ENCODE data around the gene PALLD. TPM values are rescaled to one million over a fixed set of nuclear protein-coding genes. Genes with fewer than 3 reads are reported as not detected.

Gene PALLD
- total and polyA plus RNA-seq, 2 donors (not counting 3 experiments of a cell fraction or from before 2014, with no cell fraction given), result 13.4 to 48.2 TPM

DNA sequence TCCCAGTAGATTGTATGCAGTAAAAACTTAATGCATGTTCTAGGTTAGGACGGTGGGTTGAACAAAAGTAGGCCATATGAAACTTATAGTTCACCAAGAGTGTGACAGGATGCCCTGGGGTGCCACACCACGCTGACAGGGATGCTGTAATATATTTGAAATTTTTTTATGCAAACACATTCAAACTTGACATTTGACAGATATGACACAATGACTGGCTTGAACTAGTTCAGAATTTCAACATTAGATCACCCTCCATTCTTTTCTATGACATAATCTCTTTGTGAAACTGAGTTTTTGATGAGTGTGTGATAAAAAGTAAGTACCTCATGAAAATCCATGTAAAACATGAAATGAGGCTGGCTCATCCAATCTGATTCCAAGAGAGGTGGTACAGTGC is 198.4 kb downstream of the PALLD start:
- Histone ChIP-seq H3K79me2 (ENCODE audit: control insufficient read depth, insufficient read depth, low read length) (no peaks in the 10 kb centered on the region), H4K20me1 (replicated peaks; ENCODE audit: control insufficient read depth, extremely low read depth, insufficient read depth, low read length) (no peaks in the 10 kb centered on the region), H3K27ac (ENCODE audit: insufficient read depth, low read depth, low read length) (no peak overlapping the region), H2AFZ (ENCODE audit: low read depth, low read length) (no peak overlapping the region), H3K9me3 (replicated peaks; ENCODE audit: control insufficient read depth, insufficient read depth, low read length) (no peaks in the 10 kb centered on the region), H3K4me1 (ENCODE audit: control insufficient read depth, extremely low read depth, insufficient read depth, low read length) (peaks cover 25% of the 10 kb centered on the region), H3K9me1 (replicated peaks; ENCODE audit: control insufficient read depth, extremely low read depth, insufficient read depth, low read length) (no peaks in the 10 kb centered on the region), H3K36me3 (ENCODE audit: control insufficient read depth in 2 of 2, extremely low read depth in 1 of 2, insufficient read depth in 2 of 2, low read length in 2 of 2) (no peaks in the 10 kb centered on the region), H3K9ac (replicated peaks; ENCODE audit: extremely low read depth, insufficient read depth, low read length) (no peak overlapping the region), H3K27me3 (ENCODE audit: control insufficient read depth in 2 of 2, insufficient read depth in 2 of 2, low read length in 2 of 2) (no peaks in the 10 kb centered on the region), H3K4me3 (replicated peaks in 1 of 3; ENCODE audit: insufficient read depth in 1 of 3, low read depth in 1 of 3, low read length in 3 of 3) (no peak overlapping the region), H3K4me2 (ENCODE audit: insufficient read depth, low read length) (no peak overlapping the region)
- intact Hi-C loops (cut with micrococcal nuclease) (no loop called here), dilution Hi-C loops (cut with MboI; ENCODE audit: extremely low pct_ligation_motif_present, low sequenced_read_pairs) (no loop called here)
- DNase-seq (ENCODE audit: low read depth, low spot score) (no peak), FAIRE-seq (no peak)
- CTCF ChIA-PET, result no interaction called here
- BruUV-seq (replicated peaks), result no TSS peak
- POLR2A ChIA-PET, result no interaction called here
- TF ChIP-seq GATA2 (IDR thresholded peaks at IDR 0.05; ENCODE audit: insufficient read depth, insufficient read length, low read depth, low read length), result no peak
- TF ChIP-seq POLR2A (IDR thresholded peaks at IDR 0.05; ENCODE audit: low read depth, low read length), result no peak
- no peak for TF ChIP-seq MAX (IDR thresholded peaks at IDR 0.05; ENCODE audit: insufficient read depth, insufficient read length)
- no peak for TF ChIP-seq MYC (IDR thresholded peaks at IDR 0.05; ENCODE audit: low read depth, low read length)
- TF ChIP-seq, protein P1, sequence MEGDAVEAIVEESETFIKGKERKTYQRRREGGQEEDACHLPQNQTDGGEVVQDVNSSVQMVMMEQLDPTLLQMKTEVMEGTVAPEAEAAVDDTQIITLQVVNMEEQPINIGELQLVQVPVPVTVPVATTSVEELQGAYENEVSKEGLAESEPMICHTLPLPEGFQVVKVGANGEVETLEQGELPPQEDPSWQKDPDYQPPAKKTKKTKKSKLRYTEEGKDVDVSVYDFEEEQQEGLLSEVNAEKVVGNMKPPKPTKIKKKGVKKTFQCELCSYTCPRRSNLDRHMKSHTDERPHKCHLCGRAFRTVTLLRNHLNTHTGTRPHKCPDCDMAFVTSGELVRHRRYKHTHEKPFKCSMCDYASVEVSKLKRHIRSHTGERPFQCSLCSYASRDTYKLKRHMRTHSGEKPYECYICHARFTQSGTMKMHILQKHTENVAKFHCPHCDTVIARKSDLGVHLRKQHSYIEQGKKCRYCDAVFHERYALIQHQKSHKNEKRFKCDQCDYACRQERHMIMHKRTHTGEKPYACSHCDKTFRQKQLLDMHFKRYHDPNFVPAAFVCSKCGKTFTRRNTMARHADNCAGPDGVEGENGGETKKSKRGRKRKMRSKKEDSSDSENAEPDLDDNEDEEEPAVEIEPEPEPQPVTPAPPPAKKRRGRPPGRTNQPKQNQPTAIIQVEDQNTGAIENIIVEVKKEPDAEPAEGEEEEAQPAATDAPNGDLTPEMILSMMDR (IDR thresholded peaks at IDR 0.05; ENCODE audit: extremely low read depth in 1 of 2, insufficient read depth in 1 of 2, low read depth in 1 of 2, low read length in 2 of 2), result no peak
- no peak for TF ChIP-seq EZH2 (IDR thresholded peaks at IDR 0.05; ENCODE audit: borderline replicate concordance, low read depth, low read length, severe bottlenecking)
- TF ChIP-seq JUN (IDR thresholded peaks at IDR 0.05; ENCODE audit: borderline replicate concordance, insufficient read depth, insufficient read length, low read depth), result no peak
- TF ChIP-seq POLR2AphosphoS5 (IDR thresholded peaks at IDR 0.05; ENCODE audit: insufficient read depth, low read depth, low read length), result no peak
- TF ChIP-seq FOS (IDR thresholded peaks at IDR 0.05; ENCODE audit: borderline replicate concordance, insufficient read depth, low read length), result no peak

All from endothelial cell of umbilical vein (primary cell).